Colonic mucosa (tissue), 4 donors: Measurements from ENCODE around the gene ANKRD62. TPM values are rescaled to one million over a fixed set of nuclear protein-coding genes. Genes with fewer than 3 reads are reported as not detected.
A peak's percentile ranks its signal among the peaks of the same experiment; 100 is the strongest.

ENCODE experiments used
- DNase-seq: peaks from one replicate; pipeline ENCODE4 v3.0.0-alpha.2; 2020
- H3K27ac ChIP-seq: fragments of 200-600 bp; one replicate; pipeline ENCODE4 v1.8.0; 2021
- H3K27me3 ChIP-seq: fragments of 200-600 bp; one replicate; pipeline ENCODE4 v1.8.0; 2021
- H3K36me3 ChIP-seq: fragments of 200-600 bp; one replicate; pipeline ENCODE4 v1.8.0; 2021
- H3K4me1 ChIP-seq: fragments of 200-600 bp; one replicate; pipeline ENCODE4 v1.8.0; 2021; ENCODE audit warnings: mild to moderate bottlenecking
- H3K4me3 ChIP-seq: fragments of 200-600 bp; one replicate; pipeline ENCODE4 v1.8.0; 2021
- H3K9ac ChIP-seq, 2 donors: one replicate each; pipeline ENCODE4 v1.7.0; 2013; ENCODE audit warnings: control low read depth in 2 of 2, low read depth in 2 of 2, low read length in 2 of 2
- H3K9me3 ChIP-seq: fragments of 200-600 bp; one replicate; pipeline ENCODE4 v1.8.0; 2021
- CTCF ChIP-seq: fragments of 200-600 bp; IDR thresholded peaks from one replicate; pipeline ENCODE4 v1.8.0; 2022; ENCODE audit warnings: antibody characterized with exemption, mild to moderate bottlenecking
- intact Hi-C: fragments of 100-400 bp; cut with DNase I; formaldehyde crosslinking; loops from one replicate; pipeline ENCODE4 v1.14.1; 2022
- total RNA-seq, 2 donors: library from RNA; stranded (reverse); fragmentation: NEBNext Ultra II Directional in 1 of 2; extraction: Animal tissue kit (Norgen Biotek cat#: 25700) in 1 of 2; gene quantifications; one replicate each; pipeline ENCODE4 v1.2.1, GENCODE V29; 2021
- donor health status: healthy.
- donor health status: DM: no; HTN: no; CAD: no.
- donor health status: DM: no; HTN: no; CAD: no.

ANKRD62 gene
- total RNA-seq, 2 donors from 2014 or later: 0.19 to 0.40 TPM

GRCh38 chr18:12087471-12088025 is 6.1 kb upstream of the ANKRD62 start:
- H3K4me1 ChIP-seq: no peaks in the 10 kb centered on the region
- H3K9ac ChIP-seq: no peak overlapping the region
- no peaks in the 10 kb centered on the region for H3K27me3 ChIP-seq
- intact Hi-C loops: no loop called here
- no peak overlapping the region for H3K4me3 ChIP-seq
- H3K27ac ChIP-seq: no peak overlapping the region
- TF ChIP-seq CTCF: no peak
- no peak for DNase-seq
- no peaks in the 10 kb centered on the region for H3K9me3 ChIP-seq
- no peaks in the 10 kb centered on the region for H3K36me3 ChIP-seq

- Histone ChIP-seq H3K4me1 (no peaks in the 10 kb centered on the region), H3K36me3 (no peaks in the 10 kb centered on the region), H3K9me3 (no peaks in the 10 kb centered on the region), H3K27me3 (no peaks in the 10 kb centered on the region), H3K4me3 (no peak overlapping the region), H3K27ac (no peak overlapping the region), H3K9ac (no peak overlapping the region)
- TF ChIP-seq CTCF: no peak
- intact Hi-C loops: no loop called here
- no peak for DNase-seq
Measured at GRCh38 chr18:12088096-12088495, 5.5 kb upstream of the ANKRD62 start.

GRCh38 chr18:12088731-12089375 is 4.8 kb upstream of the ANKRD62 start:
- no peak overlapping the region for H3K27ac ChIP-seq
- no peaks in the 10 kb centered on the region for H3K36me3 ChIP-seq
- intact Hi-C loops: no loop called here
- H3K9me3 ChIP-seq: no peaks in the 10 kb centered on the region
- no peaks in the 10 kb centered on the region for H3K27me3 ChIP-seq
- DNase-seq: no peak
- H3K4me3 ChIP-seq: no peak overlapping the region
- H3K4me1 ChIP-seq: no peaks in the 10 kb centered on the region
- H3K9ac ChIP-seq: no peak overlapping the region
- TF ChIP-seq CTCF: no peak

GRCh38 chr18:12091538-12092141 is 2.0 kb upstream of the ANKRD62 start:
- H3K27me3 ChIP-seq: no peaks in the 10 kb centered on the region
- no peak overlapping the region for H3K9ac ChIP-seq
- no peak overlapping the region for H3K4me3 ChIP-seq
- no peaks in the 10 kb centered on the region for H3K4me1 ChIP-seq
- no peak overlapping the region for H3K27ac ChIP-seq
- intact Hi-C loops: loop anchor here (2.0 kb wide), 1 partner anchor 145 kb away; no protein-coding TSS in a partner anchor
- H3K36me3 ChIP-seq: no peaks in the 10 kb centered on the region
- DNase-seq: no peak
- no peaks in the 10 kb centered on the region for H3K9me3 ChIP-seq
- no peak for TF ChIP-seq CTCF

GRCh38 chr18:12092398-12093229 is 1.0 kb upstream of the ANKRD62 start:
- no peaks in the 10 kb centered on the region for H3K9me3 ChIP-seq
- no peaks in the 10 kb centered on the region for H3K4me1 ChIP-seq
- peak; percentile 52 for TF ChIP-seq CTCF
- no peak overlapping the region for H3K9ac ChIP-seq
- H3K4me3 ChIP-seq: no peak overlapping the region
- H3K36me3 ChIP-seq: no peaks in the 10 kb centered on the region
- H3K27me3 ChIP-seq: no peaks in the 10 kb centered on the region
- H3K27ac ChIP-seq: no peak overlapping the region
- intact Hi-C loops: loop anchor here (2.0 kb wide), 1 partner anchor 144 kb away; no protein-coding TSS in a partner anchor
- DNase-seq: peak; percentile 63
